Breast epithelium (tissue), 3 donors: ENCODE measurements around the gene QSOX1.

Experiments
- POLR2A ChIP-seq: fragments of 450-650 bp; IDR thresholded peaks from one replicate; pipeline ENCODE4 v1.6.1; 2016; ENCODE audit warnings: antibody characterized with exemption, mild to moderate bottlenecking, moderate library complexity
- POLR2AphosphoS5 ChIP-seq, 3 donors: sonication (generic); formaldehyde crosslinking; IDR thresholded peaks; one replicate each; pipeline ENCODE4 v1.6.1; 2017; ENCODE audit warnings: antibody characterized with exemption in 3 of 3
- TF ChIP-seq, protein P1 (sequence below), 3 donors: fragments of 450-650 bp; IDR thresholded peaks; one replicate each; pipeline ENCODE4 v1.5.1; 2016 to 2017; ENCODE audit warnings: antibody characterized with exemption in 3 of 3, mild to moderate bottlenecking in 3 of 3, moderate library complexity in 3 of 3

DNA sequence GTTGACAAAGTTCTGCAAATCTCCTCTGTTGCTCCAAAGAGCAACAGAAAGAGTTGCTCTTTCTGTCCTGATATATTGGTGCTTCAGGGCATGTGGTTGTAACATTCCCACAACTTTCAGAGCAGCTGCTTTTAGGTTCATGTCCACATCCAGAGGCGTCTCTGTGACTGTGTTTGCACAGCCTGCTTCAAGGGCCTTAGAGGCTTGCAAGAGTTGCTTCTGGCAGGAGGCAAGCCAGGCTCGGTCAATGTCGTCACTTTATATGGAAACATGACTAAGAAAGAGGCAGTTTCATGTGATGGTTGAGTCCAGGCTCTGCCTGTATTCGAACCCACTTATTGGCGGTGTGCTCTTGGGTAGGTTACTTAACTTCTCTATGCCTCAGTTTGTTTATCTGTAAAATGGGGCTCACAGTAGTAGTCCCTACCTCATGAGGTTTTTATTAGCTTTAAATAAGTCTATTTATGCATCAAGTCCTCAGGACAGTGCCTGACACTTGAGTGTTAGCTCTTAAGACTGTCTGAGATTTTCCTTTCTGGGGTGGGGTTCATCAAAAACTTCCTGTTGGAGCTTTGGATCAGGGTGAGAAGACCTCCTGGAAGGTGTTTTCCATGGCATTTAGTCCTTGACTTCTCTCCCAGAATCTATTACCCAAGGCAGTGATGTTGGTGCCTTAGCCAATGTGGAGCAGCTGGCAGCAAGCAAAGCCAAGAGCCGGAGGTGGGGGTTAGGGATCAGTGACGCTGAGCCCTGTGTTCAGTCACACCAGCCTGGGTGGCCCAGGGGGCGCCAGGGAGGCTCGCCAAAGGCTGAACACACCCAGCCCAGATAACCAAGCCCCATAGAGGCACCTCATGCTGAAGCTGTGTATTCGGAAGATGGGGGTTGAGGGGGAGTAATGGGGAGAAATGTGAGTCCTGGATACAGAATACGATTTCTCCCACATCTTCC is 94.3 kb downstream of the QSOX1 start:
- TF ChIP-seq, protein P1, sequence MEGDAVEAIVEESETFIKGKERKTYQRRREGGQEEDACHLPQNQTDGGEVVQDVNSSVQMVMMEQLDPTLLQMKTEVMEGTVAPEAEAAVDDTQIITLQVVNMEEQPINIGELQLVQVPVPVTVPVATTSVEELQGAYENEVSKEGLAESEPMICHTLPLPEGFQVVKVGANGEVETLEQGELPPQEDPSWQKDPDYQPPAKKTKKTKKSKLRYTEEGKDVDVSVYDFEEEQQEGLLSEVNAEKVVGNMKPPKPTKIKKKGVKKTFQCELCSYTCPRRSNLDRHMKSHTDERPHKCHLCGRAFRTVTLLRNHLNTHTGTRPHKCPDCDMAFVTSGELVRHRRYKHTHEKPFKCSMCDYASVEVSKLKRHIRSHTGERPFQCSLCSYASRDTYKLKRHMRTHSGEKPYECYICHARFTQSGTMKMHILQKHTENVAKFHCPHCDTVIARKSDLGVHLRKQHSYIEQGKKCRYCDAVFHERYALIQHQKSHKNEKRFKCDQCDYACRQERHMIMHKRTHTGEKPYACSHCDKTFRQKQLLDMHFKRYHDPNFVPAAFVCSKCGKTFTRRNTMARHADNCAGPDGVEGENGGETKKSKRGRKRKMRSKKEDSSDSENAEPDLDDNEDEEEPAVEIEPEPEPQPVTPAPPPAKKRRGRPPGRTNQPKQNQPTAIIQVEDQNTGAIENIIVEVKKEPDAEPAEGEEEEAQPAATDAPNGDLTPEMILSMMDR (IDR thresholded peaks at IDR 0.05) = no peak
- TF ChIP-seq POLR2AphosphoS5 (IDR thresholded peaks at IDR 0.05) = no peak
- TF ChIP-seq POLR2A = no peak
